HG03135 (cell line): ENCODE results near the gene GNLY.
"Not testable (repeated sequence)": the region's sequence is repeated elsewhere in the genome, so short reads cannot be mapped to it uniquely, and the experiment has no call there.

Experiments
- ATAC-seq: cut with Tn5 transposase; IDR thresholded peaks from one replicate; pipeline ENCODE4 v1.9.1; 2021; ENCODE audit warnings: mild to moderate bottlenecking, moderate library complexity; ENCODE audit not compliant: unreplicated experiment

The GNLY gene

GRCh38 chr2:85706599-85707296, 12.6 kb downstream of the GNLY start:
- ATAC-seq: no peak

GRCh38 chr2:85707304-85707703, 13.1 kb downstream of the GNLY start:
- peak; percentile 56 for ATAC-seq

- no peak for ATAC-seq
Observed at GRCh38 chr2:85708641-85709040, 14.5 kb downstream of the GNLY start.

GRCh38 chr2:85709401-85709811, 15.2 kb downstream of the GNLY start:
- no peak for ATAC-seq

GRCh38 chr2:85710687-85711577, 16.8 kb downstream of the GNLY start:
- no peak for ATAC-seq

- no peak for ATAC-seq
Observed at GRCh38 chr2:85711578-85712060, 17.5 kb downstream of the GNLY start.

- no peak for ATAC-seq
Observed at GRCh38 chr2:85712336-85712735, 18.2 kb downstream of the GNLY start.

- no peak for ATAC-seq
Observed at GRCh38 chr2:85712849-85713612, 18.9 kb downstream of the GNLY start.

GRCh38 chr2:85713836-85714235, 19.7 kb downstream of the GNLY start:
- no peak for ATAC-seq

GRCh38 chr2:85714421-85714820, 20.3 kb downstream of the GNLY start:
- not testable (repeated sequence) for ATAC-seq

GRCh38 chr2:85714841-85715240, 20.7 kb downstream of the GNLY start:
- no peak for ATAC-seq

GRCh38 chr2:85716346-85716914, 22.3 kb downstream of the GNLY start:
- ATAC-seq: no peak

- no peak for ATAC-seq
Observed at GRCh38 chr2:85717308-85718008, 23.3 kb downstream of the GNLY start.

GRCh38 chr2:85718009-85718391, 23.8 kb downstream of the GNLY start:
- no peak for ATAC-seq

- ATAC-seq: no peak
Observed at GRCh38 chr2:85718885-85719492, 24.8 kb downstream of the GNLY start.

GRCh38 chr2:85719609-85720240, 25.6 kb downstream of the GNLY start:
- ATAC-seq: no peak

GRCh38 chr2:85720533-85720932, 26.4 kb downstream of the GNLY start:
- no peak for ATAC-seq

- no peak for ATAC-seq
Observed at GRCh38 chr2:85721641-85722040, 27.5 kb downstream of the GNLY start.

GRCh38 chr2:85722519-85722918, 28.4 kb downstream of the GNLY start:
- ATAC-seq: no peak
